ENCODE measurements around the gene CACNA1H. TPM values are rescaled to one million over a fixed set of nuclear protein-coding genes. Genes with fewer than 3 reads are reported as not detected.

The CACNA1H gene
- total RNA-seq, 1 donor from 2014 or later, result 10.9 TPM

GRCh38 chr16:1143761-1144450 is 9.0 kb upstream of the CACNA1H start:
- intact Hi-C loops (cut with DNase I), result no loop called here
- Histone ChIP-seq H3K4me3 (no peak overlapping the region), H3K4me1 (no peaks in the 10 kb centered on the region), H3K27me3 (peaks cover 42% of the 10 kb centered on the region), H3K36me3 (no peaks in the 10 kb centered on the region), H3K9me3 (no peaks in the 10 kb centered on the region), H3K27ac (no peak overlapping the region)
- TF ChIP-seq CTCF (IDR thresholded peaks at IDR 0.05), result no peak
- ATAC-seq (no peak), DNase-seq (no peak)

GRCh38 chr16:1144476-1145382 is 8.2 kb upstream of the CACNA1H start:
- intact Hi-C loops (cut with DNase I), result no loop called here
- DNase-seq, result no peak
- ATAC-seq, result no peak

GRCh38 chr16:1145383-1146100 is 7.4 kb upstream of the CACNA1H start:
- ATAC-seq (no peak), DNase-seq (no peak)

More at GRCh38 chr16:1144476-1145382, 8.2 kb upstream of the CACNA1H start:
- H3K9me3 ChIP-seq, result no peaks in the 10 kb centered on the region
- TF ChIP-seq CTCF (IDR thresholded peaks at IDR 0.05), result no peak
- no peak overlapping the region for H3K4me3 ChIP-seq
- peaks cover 42% of the 10 kb centered on the region for H3K27me3 ChIP-seq
- no peaks in the 10 kb centered on the region for H3K36me3 ChIP-seq
- no peak overlapping the region for H3K27ac ChIP-seq
- H3K4me1 ChIP-seq, result no peaks in the 10 kb centered on the region

GRCh38 chr16:1146409-1146808 is 6.5 kb upstream of the CACNA1H start:
- Histone ChIP-seq H3K27ac (no peak overlapping the region), H3K9me3 (no peaks in the 10 kb centered on the region), H3K4me3 (no peak overlapping the region), H3K4me1 (no peaks in the 10 kb centered on the region), H3K36me3 (no peaks in the 10 kb centered on the region), H3K27me3 (peaks cover 30% of the 10 kb centered on the region)
- DNase-seq, result no peak
- no peak for TF ChIP-seq CTCF (IDR thresholded peaks at IDR 0.05)
- intact Hi-C loops (cut with DNase I), result no loop called here
- no peak for ATAC-seq

More at GRCh38 chr16:1145383-1146100, 7.4 kb upstream of the CACNA1H start:
- Histone ChIP-seq H3K27me3 (peaks cover 38% of the 10 kb centered on the region), H3K4me1 (no peaks in the 10 kb centered on the region), H3K36me3 (no peaks in the 10 kb centered on the region), H3K4me3 (no peak overlapping the region), H3K9me3 (no peaks in the 10 kb centered on the region), H3K27ac (no peak overlapping the region)
- intact Hi-C loops (cut with DNase I), result no loop called here
- no peak for TF ChIP-seq CTCF (IDR thresholded peaks at IDR 0.05)

GRCh38 chr16:1147027-1147426 is 5.9 kb upstream of the CACNA1H start:
- intact Hi-C loops (cut with DNase I), result no loop called here
- H3K36me3 ChIP-seq, result no peaks in the 10 kb centered on the region
- no peak for ATAC-seq
- no peak for DNase-seq
- H3K4me3 ChIP-seq, result no peak overlapping the region
- H3K27ac ChIP-seq, result no peak overlapping the region
- peaks cover 25% of the 10 kb centered on the region for H3K27me3 ChIP-seq
- no peak for TF ChIP-seq CTCF (IDR thresholded peaks at IDR 0.05)
- H3K9me3 ChIP-seq, result no peaks in the 10 kb centered on the region
- no peaks in the 10 kb centered on the region for H3K4me1 ChIP-seq
